ENCODE results near the gene TMEM259.
A peak's percentile ranks its signal among the peaks of the same experiment; 100 is the strongest.

The TMEM259 gene

GRCh38 chr19:1002600-1002999, 18.3 kb downstream of the TMEM259 start:
- DNase-seq (ENCODE audit: low read depth) = no peak

- DNase-seq (ENCODE audit: low read depth) = no peak
Observed at GRCh38 chr19:1001538-1002166, 19.3 kb downstream of the TMEM259 start.

GRCh38 chr19:1000591-1001537, 20.1 kb downstream of the TMEM259 start:
- DNase-seq (ENCODE audit: low read depth) = no peak

GRCh38 chr19:1000095-1000494, 20.8 kb downstream of the TMEM259 start, which contains the start of gene GRIN3B:
GRIN3B (plus strand) TSS chr19:1000419; CDS start chr19:1000438, 19 bp downstream.
- no peak for DNase-seq (ENCODE audit: low read depth)

- DNase-seq (ENCODE audit: low read depth) = no peak
Observed at GRCh38 chr19:999379-999719, 21.6 kb downstream of the TMEM259 start.

- no peak for DNase-seq (ENCODE audit: low read depth)
Observed at GRCh38 chr19:998064-998463, 22.9 kb downstream of the TMEM259 start.

- peak; percentile 56 for DNase-seq (ENCODE audit: low read depth)
Observed at GRCh38 chr19:996051-996838, 24.7 kb downstream of the TMEM259 start.

GRCh38 chr19:995051-995827, 25.7 kb downstream of the TMEM259 start:
- no peak for DNase-seq (ENCODE audit: low read depth)

- DNase-seq (ENCODE audit: low read depth) = no peak
Observed at GRCh38 chr19:994516-994915, 26.4 kb downstream of the TMEM259 start.

GRCh38 chr19:993831-994393, 27.0 kb downstream of the TMEM259 start:
- DNase-seq (ENCODE audit: low read depth) = no peak

GRCh38 chr19:993361-993830, 27.5 kb downstream of the TMEM259 start:
- DNase-seq (ENCODE audit: low read depth) = no peak

GRCh38 chr19:992670-993055, 28.3 kb downstream of the TMEM259 start:
- DNase-seq (ENCODE audit: low read depth) = no peak

- DNase-seq (ENCODE audit: low read depth) = no peak
Observed at GRCh38 chr19:991932-992669, 28.8 kb downstream of the TMEM259 start.

- DNase-seq (ENCODE audit: low read depth) = peak; percentile 67
Observed at GRCh38 chr19:991174-991931, 29.6 kb downstream of the TMEM259 start.

- DNase-seq (ENCODE audit: low read depth) = no peak
Observed at GRCh38 chr19:990746-991145, 30.2 kb downstream of the TMEM259 start.

GRCh38 chr19:990119-990571, 30.8 kb downstream of the TMEM259 start:
- no peak for DNase-seq (ENCODE audit: low read depth)

- no peak for DNase-seq (ENCODE audit: low read depth)
Observed at GRCh38 chr19:989381-990081, 31.4 kb downstream of the TMEM259 start.

GRCh38 chr19:988510-988909, 32.4 kb downstream of the TMEM259 start:
- DNase-seq (ENCODE audit: low read depth) = no peak

GRCh38 chr19:988081-988480, 32.8 kb downstream of the TMEM259 start:
- DNase-seq (ENCODE audit: low read depth) = no peak

All from iris pigment epithelial cell (primary cell).